ENCODE data around the gene ZNF646. TPM values are rescaled to one million over a fixed set of nuclear protein-coding genes. Genes with fewer than 3 reads are reported as not detected.

ZNF646 gene
- total and polyA plus RNA-seq, 2 of the 13 experiments (the other 11 are each of a cell fraction or from before 2014, with no cell fraction given) = 3.4 to 10.9 TPM

GRCh38 chr16:31079342-31079944 is 5.2 kb downstream of the ZNF646 start:
- ATAC-seq = no peak
- intact Hi-C loops (cut with micrococcal nuclease; ENCODE audit: unreplicated experiment) (no loop called here), in situ Hi-C loops (cut with HindIII; ENCODE audit: extremely low pct_ligation_motif_present, low pct_unique_long_range_greater_than_20kb) (no loop called here)
- H3K27ac ChIP-seq (ENCODE audit: extremely low read length, insufficient read depth, low read length) = no peak overlapping the region
- POLR2A ChIA-PET = interaction anchor here (2.2 kb wide), 1 partner anchor 13 kb away, joined by 6 read pairs; no protein-coding TSS in a partner anchor
- H3K4me3 ChIP-seq (replicated peaks in 1 of 3; ENCODE audit: insufficient read depth in 1 of 3, low read depth in 2 of 3, low read length in 3 of 3) = no peak overlapping the region
- BruUV-seq (replicated peaks) = no TSS peak
- WGBS (ENCODE audit: low lambda C conversion rate) = 92% methylated on average over 13 of the region's 13 CpGs
- H3K4me2 ChIP-seq (ENCODE audit: low read depth, low read length) = no peak overlapping the region
- DNase-seq (ENCODE audit: low spot score) = no peak
- H3K9ac ChIP-seq (ENCODE audit: insufficient read depth, low read depth, low read length) = no peak overlapping the region
- no peaks in the 10 kb centered on the region for H4K20me1 ChIP-seq (ENCODE audit: insufficient read depth, low read length)
- peaks cover 10% of the 10 kb centered on the region for H3K4me1 ChIP-seq (ENCODE audit: insufficient read depth, low read length)
- H3K36me3 ChIP-seq (replicated peaks in 1 of 2; ENCODE audit: control insufficient read depth in 1 of 2, insufficient read depth in 2 of 2, low read length in 2 of 2) = peaks cover 30 to 53% of the 10 kb centered on the region in 2 experiments
- CTCF ChIA-PET (ENCODE audit: low intra/inter-chr PET ratio, low total read pairs) = no interaction called here
- no peak for FAIRE-seq
- no peaks in the 10 kb centered on the region for H3K9me3 ChIP-seq (ENCODE audit: low read length)
- H2AFZ ChIP-seq (ENCODE audit: low read length) = no peak overlapping the region
- peaks cover 19% of the 10 kb centered on the region for H3K79me2 ChIP-seq (ENCODE audit: insufficient read depth, low read length)
- H3K27me3 ChIP-seq (ENCODE audit: control insufficient read depth in 1 of 2, insufficient read depth in 2 of 2, low read length in 2 of 2) = no peaks in the 10 kb centered on the region
- TF ChIP-seq ZHX1 (CRISPR knock-in tag; IDR thresholded peaks at IDR 0.05; ENCODE audit: low read depth) = no peak
- TF ChIP-seq PAF1 (CRISPR knock-in tag; IDR thresholded peaks at IDR 0.05) = no peak
- no peak for TF ChIP-seq ZFP36L1 (CRISPR knock-in tag; IDR thresholded peaks at IDR 0.05)
- no peak for TF ChIP-seq ZNF468 (CRISPR knock-in tag; IDR thresholded peaks at IDR 0.05)
- TF ChIP-seq POLR2A (IDR thresholded peaks at IDR 0.05; ENCODE audit: insufficient read depth in 1 of 2, low read depth in 2 of 2, low read length in 2 of 2) = 0 out of 4 replicates have a peak, but pooled peaks of 1 of the 2 experiments have one; percentile 4
- TF ChIP-seq RFXAP (CRISPR knock-in tag; IDR thresholded peaks at IDR 0.05; ENCODE audit: borderline replicate concordance) = no peak
- no peak for TF ChIP-seq IRF2 (CRISPR knock-in tag; IDR thresholded peaks at IDR 0.05)
- TF ChIP-seq ZMAT5 (CRISPR knock-in tag; IDR thresholded peaks at IDR 0.05; ENCODE audit: borderline replicate concordance, low read depth) = no peak
- no peak for TF ChIP-seq ZNF383 (CRISPR knock-in tag; IDR thresholded peaks at IDR 0.05; ENCODE audit: borderline replicate concordance)
- no peak for TF ChIP-seq DZIP1 (CRISPR knock-in tag; IDR thresholded peaks at IDR 0.05)
- TF ChIP-seq ZNF512B (CRISPR knock-in tag; IDR thresholded peaks at IDR 0.05; ENCODE audit: borderline replicate concordance) = no peak
- no peak for TF ChIP-seq SMAD1 (CRISPR knock-in tag; IDR thresholded peaks at IDR 0.05; ENCODE audit: borderline replicate concordance, low read depth)
- no peak for TF ChIP-seq CHD2 (IDR thresholded peaks at IDR 0.05; ENCODE audit: low read depth, low read length)
- no peak for TF ChIP-seq PREB (CRISPR knock-in tag; IDR thresholded peaks at IDR 0.05)
